ENCODE measurements around the gene ABHD3. TPM values are rescaled to one million over a fixed set of nuclear protein-coding genes. Genes with fewer than 3 reads are reported as not detected.
"Not testable (repeated sequence)": the region's sequence is repeated elsewhere in the genome, so short reads cannot be mapped to it uniquely, and the experiment has no call there.

Gene ABHD3
- total RNA-seq, 4 donors from 2014 or later, result 4.9 to 9.5 (median 5.1) TPM

- DNase-seq (ENCODE audit: low spot score in 2 of 2), result no peak
- intact Hi-C loops (cut with DNase I; ENCODE audit: low total_unique reads), result no loop called here
- H3K4me3 ChIP-seq (ENCODE audit: low read depth, poor library complexity, severe bottlenecking), result no peak overlapping the region
- WGBS, 2 donors, result 93 to 97% methylated on average over 1 of the region's 1 CpG
- TF ChIP-seq CTCF (IDR thresholded peaks at IDR 0.05) (no peak), POLR2A (IDR thresholded peaks at IDR 0.05) (no peak)
Measured at GRCh38 chr18:21689736-21690135, 14.8 kb downstream of the ABHD3 start.

DNA sequence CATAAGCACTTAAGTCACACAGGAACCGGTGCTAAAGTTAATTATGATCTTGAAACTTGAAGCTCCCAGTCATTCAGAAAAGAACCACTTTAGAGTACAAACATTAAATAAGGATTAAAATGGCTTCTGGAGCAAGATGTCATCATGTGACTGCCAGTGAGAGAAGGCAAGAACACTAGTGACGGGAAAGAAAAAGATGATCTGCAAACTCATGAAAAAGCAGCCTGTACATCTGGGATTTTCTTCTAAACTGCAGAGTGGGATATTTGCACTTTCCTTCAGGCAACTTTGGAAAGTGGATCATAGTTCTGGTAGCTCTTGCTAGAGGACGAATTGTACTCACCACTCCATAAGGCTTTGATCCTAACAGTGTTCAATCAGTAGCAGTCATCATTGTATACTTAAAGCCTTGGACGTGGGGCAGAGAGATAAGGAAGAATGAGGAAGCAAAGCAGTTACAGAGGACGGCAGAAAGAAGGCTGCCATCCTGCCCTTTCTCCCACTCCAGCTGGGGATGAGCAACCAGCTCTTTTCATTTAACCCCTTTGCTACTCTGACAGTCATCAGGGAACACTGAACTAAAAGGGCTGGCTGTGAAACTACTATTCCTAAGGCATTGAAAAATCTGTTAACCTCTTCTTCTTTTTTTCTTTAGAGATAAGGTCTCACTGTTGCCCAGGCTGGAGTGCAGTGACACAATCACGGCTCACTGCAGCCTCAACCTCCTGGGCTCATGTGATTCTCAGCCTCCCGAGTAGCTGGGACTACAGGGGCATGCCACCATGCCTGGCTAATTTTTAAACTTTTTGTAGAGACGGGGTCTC, 18.1 kb downstream of the ABHD3 start:
- no peak for DNase-seq (ENCODE audit: low spot score in 2 of 2)
- intact Hi-C loops (cut with DNase I; ENCODE audit: low total_unique reads), result no loop called here
- TF ChIP-seq CTCF (IDR thresholded peaks at IDR 0.05), result no peak
- no peak for TF ChIP-seq POLR2A (IDR thresholded peaks at IDR 0.05)
- 68 to 72% methylated on average over 8 of the region's 8 CpGs for WGBS, 2 donors
- H3K4me3 ChIP-seq (ENCODE audit: low read depth, poor library complexity, severe bottlenecking), result no peak overlapping the region

- intact Hi-C loops (cut with DNase I; ENCODE audit: low total_unique reads); DNase-seq (ENCODE audit: low spot score in 2 of 2); H3K4me3 ChIP-seq (ENCODE audit: low read depth, poor library complexity, severe bottlenecking): not testable (repeated sequence)
- 90 to 96% methylated on average over 12 of the region's 12 CpGs for WGBS, 2 donors
Measured at GRCh38 chr18:21685556-21685981, 19.0 kb downstream of the ABHD3 start.

DNA sequence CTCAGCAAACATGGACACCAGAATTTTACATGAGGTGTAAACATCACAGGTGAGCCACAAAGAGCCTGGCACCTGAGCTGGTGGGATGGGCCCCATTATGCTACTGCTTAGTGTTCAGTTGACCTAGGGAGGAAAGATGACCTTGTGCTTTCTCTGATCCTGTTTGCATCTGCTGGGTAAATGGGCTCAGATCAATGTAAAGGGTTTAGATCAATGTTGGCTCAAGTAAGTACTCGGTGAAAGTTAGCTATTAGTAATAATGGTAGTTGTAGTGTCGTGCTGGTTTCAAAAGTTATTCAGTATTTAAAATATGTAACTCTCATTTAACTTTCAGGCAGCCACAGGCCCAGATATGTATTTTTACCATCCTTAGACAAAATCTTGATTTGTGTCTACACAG, 19.8 kb downstream of the ABHD3 start:
- TF ChIP-seq CTCF (IDR thresholded peaks at IDR 0.05), result no peak
- TF ChIP-seq POLR2A (IDR thresholded peaks at IDR 0.05), result no peak
- intact Hi-C loops (cut with DNase I; ENCODE audit: low total_unique reads), result no loop called here
- no peak for DNase-seq (ENCODE audit: low spot score in 2 of 2)
- H3K4me3 ChIP-seq (ENCODE audit: low read depth, poor library complexity, severe bottlenecking), result no peak overlapping the region
- WGBS, 2 donors, result 84 to 85% methylated on average over 2 of the region's 2 CpGs

DNA sequence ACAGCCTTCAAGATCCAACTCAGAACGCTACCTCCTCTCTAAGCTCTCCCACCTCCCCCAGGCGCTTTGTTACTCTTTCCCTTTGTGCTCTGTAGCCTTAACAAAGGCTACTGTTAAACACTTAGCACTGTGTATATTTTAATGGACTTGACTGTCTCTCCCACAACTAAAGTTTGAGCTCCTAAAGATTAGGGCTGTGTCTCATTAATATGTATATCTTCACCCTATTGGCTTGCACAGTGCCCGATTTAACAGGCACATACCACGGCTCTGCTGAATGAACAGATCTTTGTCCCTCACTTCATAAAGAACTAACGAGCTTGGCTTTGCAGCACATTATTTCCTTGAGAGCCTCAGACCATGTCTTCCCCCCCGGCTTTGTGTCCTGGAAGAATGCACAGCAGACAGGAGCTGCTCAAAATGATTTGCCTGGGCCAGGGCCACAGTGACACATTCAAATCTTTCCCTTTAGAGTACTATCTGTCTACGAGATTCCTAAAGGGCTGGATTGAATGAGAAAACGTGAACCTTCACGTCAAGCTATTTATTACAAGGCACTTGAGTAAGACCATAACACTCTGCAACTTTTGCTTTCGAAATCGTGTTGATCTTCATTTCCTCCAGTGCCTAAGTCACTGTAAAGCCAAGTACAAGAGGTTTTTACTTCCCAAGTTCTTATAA, 22.1 kb downstream of the ABHD3 start:
- DNase-seq (ENCODE audit: low spot score in 2 of 2), result no peak
- TF ChIP-seq POLR2A (IDR thresholded peaks at IDR 0.05) (no peak), CTCF (IDR thresholded peaks at IDR 0.05) (no peak)
- WGBS, 2 donors, result 39 to 44% methylated on average over 11 of the region's 11 CpGs

GRCh38 chr18:21680161-21680560, 24.4 kb downstream of the ABHD3 start:
- 95 to 96% methylated on average over 6 of the region's 6 CpGs for WGBS, 2 donors
- no peak overlapping the region for H3K4me3 ChIP-seq (ENCODE audit: low read depth, poor library complexity, severe bottlenecking)
- intact Hi-C loops (cut with DNase I; ENCODE audit: low total_unique reads), result no loop called here
- TF ChIP-seq CTCF (IDR thresholded peaks at IDR 0.05), result no peak
- TF ChIP-seq POLR2A (IDR thresholded peaks at IDR 0.05), result no peak
- no peak for DNase-seq (ENCODE audit: low spot score in 2 of 2)

More for the DNA sequence above, 22.1 kb downstream of the ABHD3 start:
- intact Hi-C loops (cut with DNase I; ENCODE audit: low total_unique reads), result no loop called here
- no peak overlapping the region for H3K4me3 ChIP-seq (ENCODE audit: low read depth, poor library complexity, severe bottlenecking)

Measured in lower leg skin (tissue), 4 donors.